ENCODE data around the gene WWOX. TPM values are rescaled to one million over a fixed set of nuclear protein-coding genes. Genes with fewer than 3 reads are reported as not detected.

The WWOX gene
- total and polyA plus RNA-seq, 2 donors (not counting 3 experiments of a cell fraction or from before 2014, with no cell fraction given), result 6.2 to 12.5 TPM

DNA sequence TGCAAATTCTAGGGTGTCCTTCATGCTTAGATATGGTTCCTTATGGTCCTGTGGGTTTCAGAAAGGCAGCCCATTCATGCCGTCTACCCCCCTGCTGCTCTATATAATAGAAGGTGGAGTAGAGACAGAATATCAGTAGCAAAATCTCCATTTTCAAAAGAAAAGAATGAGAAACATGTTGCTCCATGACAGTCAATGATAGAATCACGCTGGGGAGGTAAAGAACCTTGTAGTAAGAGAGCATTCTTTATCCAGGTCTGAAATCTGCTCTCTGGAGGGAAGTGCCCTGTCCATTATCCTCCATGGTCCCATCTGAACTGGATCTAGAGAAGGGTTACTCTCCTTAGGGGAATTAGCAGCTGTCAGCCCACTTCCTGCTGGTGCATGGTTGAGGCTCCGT, 272.8 kb downstream of the WWOX start:
- Histone ChIP-seq H3K4me1 (ENCODE audit: control insufficient read depth, extremely low read depth, insufficient read depth, low read length) (no peaks in the 10 kb centered on the region), H3K79me2 (ENCODE audit: control insufficient read depth, insufficient read depth, low read length) (no peaks in the 10 kb centered on the region), H3K36me3 (ENCODE audit: control insufficient read depth in 2 of 2, extremely low read depth in 1 of 2, insufficient read depth in 2 of 2, low read length in 2 of 2) (no peaks in the 10 kb centered on the region), H3K9me3 (replicated peaks; ENCODE audit: control insufficient read depth, insufficient read depth, low read length) (no peaks in the 10 kb centered on the region), H3K4me2 (ENCODE audit: insufficient read depth, low read length) (no peak overlapping the region), H4K20me1 (replicated peaks; ENCODE audit: control insufficient read depth, extremely low read depth, insufficient read depth, low read length) (no peaks in the 10 kb centered on the region), H2AFZ (ENCODE audit: low read depth, low read length) (no peak overlapping the region), H3K27me3 (ENCODE audit: control insufficient read depth in 2 of 2, insufficient read depth in 2 of 2, low read length in 2 of 2) (no peaks in the 10 kb centered on the region), H3K9me1 (replicated peaks; ENCODE audit: control insufficient read depth, extremely low read depth, insufficient read depth, low read length) (no peaks in the 10 kb centered on the region), H3K9ac (replicated peaks; ENCODE audit: extremely low read depth, insufficient read depth, low read length) (no peak overlapping the region), H3K4me3 (replicated peaks in 1 of 3; ENCODE audit: insufficient read depth in 1 of 3, low read depth in 1 of 3, low read length in 3 of 3) (no peak overlapping the region), H3K27ac (ENCODE audit: insufficient read depth, low read depth, low read length) (no peak overlapping the region)
- no peak for TF ChIP-seq JUN (IDR thresholded peaks at IDR 0.05; ENCODE audit: borderline replicate concordance, insufficient read depth, insufficient read length, low read depth)
- ChIA-PET POLR2A (no interaction called here), CTCF (no interaction called here)
- no peak for FAIRE-seq
- intact Hi-C loops (cut with micrococcal nuclease), result no loop called here
- dilution Hi-C loops (cut with MboI; ENCODE audit: extremely low pct_ligation_motif_present, low sequenced_read_pairs), result no loop called here
- DNase-seq (ENCODE audit: low read depth, low spot score), result no peak
- BruUV-seq (replicated peaks), result no TSS peak

DNA sequence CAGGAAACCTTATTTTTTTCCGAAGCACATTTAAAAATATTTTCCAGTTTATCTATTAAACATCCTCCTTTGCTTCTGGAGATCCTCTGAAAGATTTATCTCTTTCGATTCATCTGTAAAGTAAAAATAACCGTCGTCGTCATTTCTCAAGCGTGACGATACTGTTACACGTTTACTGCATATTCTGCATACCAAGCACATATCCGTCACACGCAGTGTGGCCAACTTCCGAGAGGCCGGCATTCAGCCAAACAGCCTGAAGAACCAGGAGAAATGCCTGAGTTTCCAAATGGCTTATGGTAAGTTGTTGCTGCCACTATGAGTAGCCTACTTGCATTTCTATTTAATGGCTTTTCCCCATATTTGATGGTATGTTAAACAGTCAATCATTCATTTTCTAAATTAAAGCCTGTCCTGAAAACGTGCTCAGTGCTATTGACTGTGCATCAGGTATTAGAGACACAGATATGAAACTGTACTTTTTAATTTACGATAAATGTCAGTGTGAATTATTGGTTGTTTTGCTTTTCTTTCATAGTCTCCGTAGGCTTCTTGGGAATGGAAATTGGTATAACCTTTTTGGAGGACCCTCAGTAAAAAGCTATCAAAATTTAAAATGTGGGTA, 275.7 kb downstream of the WWOX start:
- Histone ChIP-seq H4K20me1 (replicated peaks; ENCODE audit: control insufficient read depth, extremely low read depth, insufficient read depth, low read length) (no peaks in the 10 kb centered on the region), H3K4me2 (ENCODE audit: insufficient read depth, low read length) (no peak overlapping the region), H3K4me3 (replicated peaks in 1 of 3; ENCODE audit: insufficient read depth in 1 of 3, low read depth in 1 of 3, low read length in 3 of 3) (no peak overlapping the region), H3K36me3 (ENCODE audit: control insufficient read depth in 2 of 2, extremely low read depth in 1 of 2, insufficient read depth in 2 of 2, low read length in 2 of 2) (no peaks in the 10 kb centered on the region), H2AFZ (ENCODE audit: low read depth, low read length) (no peak overlapping the region), H3K9ac (replicated peaks; ENCODE audit: extremely low read depth, insufficient read depth, low read length) (no peak overlapping the region), H3K4me1 (ENCODE audit: control insufficient read depth, extremely low read depth, insufficient read depth, low read length) (no peaks in the 10 kb centered on the region), H3K9me1 (replicated peaks; ENCODE audit: control insufficient read depth, extremely low read depth, insufficient read depth, low read length) (no peaks in the 10 kb centered on the region), H3K27ac (ENCODE audit: insufficient read depth, low read depth, low read length) (no peak overlapping the region), H3K79me2 (ENCODE audit: control insufficient read depth, insufficient read depth, low read length) (no peaks in the 10 kb centered on the region), H3K27me3 (ENCODE audit: control insufficient read depth in 2 of 2, insufficient read depth in 2 of 2, low read length in 2 of 2) (no peaks in the 10 kb centered on the region), H3K9me3 (replicated peaks; ENCODE audit: control insufficient read depth, insufficient read depth, low read length) (no peaks in the 10 kb centered on the region)
- intact Hi-C loops (cut with micrococcal nuclease) (no loop called here), dilution Hi-C loops (cut with MboI; ENCODE audit: extremely low pct_ligation_motif_present, low sequenced_read_pairs) (no loop called here)
- POLR2A ChIA-PET, result no interaction called here
- DNase-seq (ENCODE audit: low read depth, low spot score) (no peak), FAIRE-seq (no peak)
- TF ChIP-seq EZH2 (IDR thresholded peaks at IDR 0.05; ENCODE audit: borderline replicate concordance, low read depth, low read length, severe bottlenecking) (no peak), JUN (IDR thresholded peaks at IDR 0.05; ENCODE audit: borderline replicate concordance, insufficient read depth, insufficient read length, low read depth) (no peak), GATA2 (IDR thresholded peaks at IDR 0.05; ENCODE audit: insufficient read depth, insufficient read length, low read depth, low read length) (no peak), POLR2A (IDR thresholded peaks at IDR 0.05; ENCODE audit: low read depth, low read length) (no peak), POLR2AphosphoS5 (IDR thresholded peaks at IDR 0.05; ENCODE audit: insufficient read depth, low read depth, low read length) (no peak)
- TF ChIP-seq, protein P1, sequence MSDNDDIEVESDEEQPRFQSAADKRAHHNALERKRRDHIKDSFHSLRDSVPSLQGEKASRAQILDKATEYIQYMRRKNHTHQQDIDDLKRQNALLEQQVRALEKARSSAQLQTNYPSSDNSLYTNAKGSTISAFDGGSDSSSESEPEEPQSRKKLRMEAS (IDR thresholded peaks at IDR 0.05; ENCODE audit: insufficient read depth, insufficient read length), result no peak
- CTCF ChIA-PET, result no interaction called here
- no TSS peak for BruUV-seq (replicated peaks)
